GM12878 (cell line): ENCODE measurements around the gene ENOX2. TPM values are rescaled to one million over a fixed set of nuclear protein-coding genes. Genes with fewer than 3 reads are reported as not detected.

Source experiments
- ATAC-seq: fragments of 200-7000 bp; cut with Tn5 transposase; 3 replicates; pipeline ENCODE4 v1.9.1; 2020; ENCODE audit warnings: mild to moderate bottlenecking, moderate library complexity
- BruUV-seq: library from RNA; stranded (reverse); fragments of 400-500 nt; replicated peaks from 2 replicates; lab custom pipeline; 2021; lab: Mats Ljungman, UMichigan
- CTCF ChIA-PET: fragments of 300-600 bp; sonication (Branson Sonifier 250); formaldehyde crosslinking; extraction: SDS; loops from one replicate; lab custom pipeline; 2021; ENCODE audit warnings: inconsistent platforms; lab: Yijun Ruan, JAX
- POLR2A ChIA-PET: fragments of 350-600 bp; formaldehyde crosslinking; extraction: SDS; loops from one replicate; lab custom pipeline; 2021; ENCODE audit warnings: inconsistent platforms; lab: Charles Lee
- RAD21 ChIA-PET: fragments of 300-600 bp; sonication (Branson Sonifier 250); formaldehyde crosslinking; loops from one replicate; lab custom pipeline; 2023; ENCODE audit warnings: antibody characterized with exemption; ENCODE audit not compliant: unreplicated experiment; lab: Charles Lee
- SMC1A ChIA-PET: fragments of 300-600 bp; sonication (Branson Sonifier 250); formaldehyde crosslinking; loops from one replicate; lab custom pipeline; 2023; ENCODE audit not compliant: unreplicated experiment, uncharacterized antibody; lab: Charles Lee
- DNase-seq: peaks from one replicate; pipeline ENCODE4 v3.0.0-alpha.2; 2011; ENCODE audit warnings: low read depth, low spot score
- FAIRE-seq: peaks from 3 replicates; lab custom pipeline; 2011; peaks lifted over from hg19 to GRCh38; lab: Jason Lieb, UNC
- H2AFZ ChIP-seq: 2 replicates; pipeline ENCODE4 v1.6.0; 2011; ENCODE audit warnings: low read depth, low read length, control low read depth; ENCODE audit not compliant: control insufficient read depth
- H3K27ac ChIP-seq: 2 replicates; pipeline ENCODE4 v1.5.1; 2011; ENCODE audit warnings: control low read depth; ENCODE audit not compliant: control insufficient read depth, insufficient read depth
- H3K27me3 ChIP-seq, 2 experiments: replicated peaks in 1 of 2; 2 replicates each; pipeline versions ENCODE4 v1.6.0 to v1.6.1; 2011; ENCODE audit warnings: low read length in 1 of 2; ENCODE audit not compliant: control insufficient read depth in 2 of 2, insufficient read depth in 2 of 2
- H3K36me3 ChIP-seq, 2 experiments: 2 replicates each; pipeline ENCODE4 v1.5.1; 2011; ENCODE audit warnings: low read length in 1 of 2; ENCODE audit not compliant: control insufficient read depth in 2 of 2, insufficient read depth in 2 of 2
- H3K4me1 ChIP-seq: 2 replicates; pipeline ENCODE4 v1.6.1; 2011; ENCODE audit warnings: mild to moderate bottlenecking, low read length, moderate library complexity, mixed read lengths; ENCODE audit not compliant: control insufficient read depth, insufficient read depth
- H3K4me2 ChIP-seq: 2 replicates; pipeline ENCODE4 v1.6.0; 2011; ENCODE audit warnings: control low read depth; ENCODE audit not compliant: control insufficient read depth, insufficient read depth
- H3K4me3 ChIP-seq: fragments of 200-600 bp; sonication (generic); 2 replicates; pipeline ENCODE4 v1.5.1; 2016
- H3K79me2 ChIP-seq: 2 replicates; pipeline ENCODE4 v1.6.0; 2011; ENCODE audit warnings: low read length; ENCODE audit not compliant: control insufficient read depth, insufficient read depth
- H3K9ac ChIP-seq: 2 replicates; pipeline ENCODE4 v1.8.0; 2011; ENCODE audit warnings: low read length, control low read depth, mixed read lengths; ENCODE audit not compliant: control insufficient read depth, insufficient read depth
- H3K9me3 ChIP-seq: replicated peaks from 3 replicates; pipeline ENCODE4 v1.5.1; 2011; ENCODE audit warnings: mild to moderate bottlenecking, low read length; ENCODE audit not compliant: control insufficient read depth, insufficient read depth
- H4K20me1 ChIP-seq: 2 replicates; pipeline ENCODE4 v1.6.0; 2011; ENCODE audit not compliant: control insufficient read depth, insufficient read depth
- CEBPB ChIP-seq, 2 experiments: fragments of 150-350 bp in 1 of 2; IDR thresholded peaks; 2 replicates each; pipeline ENCODE4 v1.6.1; 2012 to 2014; ENCODE audit warnings: low read depth in 2 of 2, low read length in 2 of 2, borderline replicate concordance in 1 of 2, inconsistent platforms in 1 of 2
- LARP7 ChIP-seq: fragments of 450-650 bp; IDR thresholded peaks from 2 replicates; pipeline ENCODE4 v1.6.1; 2017; ENCODE audit warnings: mild to moderate bottlenecking
- PKNOX1 ChIP-seq: fragments of 450-650 bp; IDR thresholded peaks from 2 replicates; pipeline ENCODE4 v1.6.1; 2016; ENCODE audit warnings: mild to moderate bottlenecking
- RAD21 ChIP-seq: IDR thresholded peaks from 2 replicates; pipeline ENCODE4 v1.6.1; 2011; ENCODE audit warnings: mild to moderate bottlenecking, low read depth, low read length, moderate library complexity; ENCODE audit not compliant: insufficient read depth
- RELA ChIP-seq: fragments of 450-650 bp; IDR thresholded peaks from 2 replicates; pipeline ENCODE4 v1.8.0; 2014; ENCODE audit warnings: borderline replicate concordance; ENCODE audit not compliant: partially characterized antibody
- SP1 ChIP-seq: IDR thresholded peaks from one replicate; pipeline ENCODE4 v1.6.1; 2011; ENCODE audit warnings: low read depth, low read length
- SPI1 ChIP-seq: IDR thresholded peaks from 2 replicates; pipeline ENCODE4 v1.6.1; 2011; ENCODE audit warnings: low read depth, mild to moderate bottlenecking, low read length, moderate library complexity, borderline replicate concordance; ENCODE audit not compliant: insufficient read depth
- YY1 ChIP-seq: IDR thresholded peaks from 2 replicates; pipeline ENCODE4 v1.6.1; 2011; ENCODE audit warnings: low read depth, mild to moderate bottlenecking, low read length
- ZNF24 ChIP-seq: fragments of 450-650 bp; IDR thresholded peaks from 2 replicates; pipeline ENCODE4 v1.6.1; 2017; ENCODE audit warnings: antibody characterized with exemption, mild to moderate bottlenecking
- WGBS: methylation state at CpG from one replicate; pipeline ENCODE4 v1.1.6; 2016; ENCODE audit warnings: low lambda C conversion rate; ENCODE audit not compliant: insufficient replicate concordance, insufficient coverage; ENCODE audit errors: missing lambda C conversion rate; 5-methylcytosine and 5-hydroxymethylcytosine counted together
- in situ Hi-C: fragments of 300-500 bp; cut with MboI; formaldehyde crosslinking; loops from 9 replicates; pipeline ENCODE4 v1.14.3; 2018; ENCODE audit warnings: mixed read lengths
- intact Hi-C: fragments of 100-400 bp; cut with micrococcal nuclease; formaldehyde crosslinking; loops from one replicate; pipeline ENCODE4 v1.14.2; 2022; ENCODE audit not compliant: unreplicated experiment
- polyA plus RNA-seq, 11 experiments: library from polyadenylated mRNA; depleted of rRNA in 4 of 11; unstranded in 6 of 11; stranded (reverse) in 5 of 11; fragments of >200 nt; fragmentation: Nextera tagmentation in 4 of 11; fragmentation: Illumina TruSeq in 1 of 11; extraction: Ambion mirVana in 4 of 11; extraction: Trizol in 1 of 11; gene quantifications; 1 replicate in 1 of 11; 2 replicates in 10 of 11; pipeline versions ENCODE4 v1.2.1 to v1.2.3, GENCODE V29; 2011 to 2016; ENCODE audit warnings: inconsistent platforms in 2 of 11, missing spikeins in 2 of 11, low read depth in 1 of 11
- total RNA-seq, 4 experiments: library from RNA; depleted of rRNA in 3 of 4; stranded (reverse); fragments of >200 nt in 3 of 4; fragmentation: Illumina TruSeq in 1 of 4; extraction: Trizol in 1 of 4; gene quantifications; 2 replicates each; pipeline versions ENCODE4 v1.2.1 to v1.2.3, GENCODE V29; 2013 to 2021
- TF ChIP-seq, protein P1 (sequence below): fragments of 450-650 bp; IDR thresholded peaks from 2 replicates; pipeline ENCODE4 v1.6.1; 2018; ENCODE audit warnings: borderline replicate concordance, mild to moderate bottlenecking; ENCODE audit not compliant: partially characterized antibody
- TF ChIP-seq, protein P2 (sequence below): IDR thresholded peaks from 2 replicates; pipeline ENCODE4 v1.6.1; 2011; ENCODE audit warnings: borderline replicate concordance, low read depth, mild to moderate bottlenecking, moderate library complexity, mixed read lengths, low read length; ENCODE audit not compliant: insufficient read depth; ENCODE audit errors: extremely low read length
- TF ChIP-seq, protein P3 (sequence below): IDR thresholded peaks from 2 replicates; pipeline ENCODE4 v1.6.1; 2011; ENCODE audit warnings: low read depth, low read length, improper control_type of control experiment, borderline replicate concordance

Gene ENOX2
- total and polyA plus RNA-seq, 10 of the 15 experiments (the other 5 are each of a cell fraction or from before 2014, with no cell fraction given): 3.2 to 13.0 (median 7.7) TPM

DNA sequence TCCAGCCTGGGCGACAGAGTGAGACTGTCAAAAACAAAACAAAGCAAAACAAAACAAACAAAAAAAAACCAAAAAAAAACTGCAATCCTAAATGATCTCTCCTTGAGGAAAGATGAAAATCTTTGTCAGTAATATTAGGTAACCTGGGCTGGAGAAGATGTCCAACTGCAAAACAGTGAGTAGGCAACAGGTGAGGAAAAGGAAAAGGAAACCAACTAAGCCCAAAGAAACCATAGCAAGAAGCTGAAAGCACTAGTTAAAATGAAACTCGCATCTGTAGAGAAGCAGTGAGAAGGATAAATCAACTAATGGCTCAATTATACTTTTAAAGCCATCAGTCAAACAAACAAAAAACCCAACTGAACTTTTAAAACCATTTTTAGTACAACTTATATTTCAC, 54.2 kb downstream of the ENOX2 start:
- FAIRE-seq (no peak), DNase-seq (no peak), ATAC-seq (peak; percentile 81)
- ChIA-PET POLR2A (no interaction called here), SMC1A (no interaction called here), RAD21 (no interaction called here), CTCF (no interaction called here)
- H3K9me3 ChIP-seq: no peaks in the 10 kb centered on the region
- no peak overlapping the region; the same call in 1 of the 2 replicates for H3K4me2 ChIP-seq
- H3K36me3 ChIP-seq: no peaks in the 10 kb centered on the region
- in situ Hi-C loops: no loop called here
- 0% methylated on average over 2 of the region's 2 CpGs for WGBS
- no peaks in the 10 kb centered on the region for H3K79me2 ChIP-seq
- H4K20me1 ChIP-seq: no peaks in the 10 kb centered on the region
- no peaks in the 10 kb centered on the region for H3K27me3 ChIP-seq
- peak overlapping the region; percentile 35; the same call in 1 of the 2 replicates for H3K4me3 ChIP-seq
- TF ChIP-seq SP1 (no peak), PKNOX1 (0 out of 2 replicates have a peak, but pooled peaks have one; percentile 22)
- no TSS peak for BruUV-seq
- H2AFZ ChIP-seq: no peak overlapping the region
- H3K4me1 ChIP-seq: peaks cover 6% of the 10 kb centered on the region
- H3K27ac ChIP-seq: no peak overlapping the region
- intact Hi-C loops: no loop called here
- no peak overlapping the region for H3K9ac ChIP-seq

DNA sequence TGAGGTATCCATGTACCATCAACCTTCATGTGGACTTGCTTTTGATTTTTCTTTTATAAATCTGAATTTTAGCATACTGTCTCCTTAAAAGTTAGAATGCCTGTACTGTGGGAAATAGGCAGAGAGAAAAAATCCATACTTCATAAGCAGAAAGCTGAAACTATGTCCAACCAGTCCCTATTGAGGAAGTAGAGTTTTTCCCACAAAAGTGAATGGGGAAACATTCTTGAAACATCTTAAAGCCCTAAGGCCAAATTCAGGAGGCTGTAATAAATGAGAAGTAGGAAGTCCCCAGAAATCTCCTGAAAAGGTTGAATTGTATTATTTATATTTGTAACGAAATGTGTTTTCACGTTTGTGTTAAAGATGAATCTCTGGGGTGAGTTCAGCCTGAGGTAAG, 56.3 kb downstream of the ENOX2 start:
- CTCF ChIA-PET: no interaction called here
- FAIRE-seq (no peak), ATAC-seq (no peak), DNase-seq (no peak)
- TF ChIP-seq RAD21 (no peak), ZNF24 (no peak), YY1 (no peak), CEBPB (IDR thresholded peaks at IDR 0.05; ENCODE audit: borderline replicate concordance in 1 of 2, low read depth in 2 of 2, low read length in 2 of 2) (no peak), LARP7 (no peak), SPI1 (no peak), RELA (no peak)
- TF ChIP-seq, protein P1, sequence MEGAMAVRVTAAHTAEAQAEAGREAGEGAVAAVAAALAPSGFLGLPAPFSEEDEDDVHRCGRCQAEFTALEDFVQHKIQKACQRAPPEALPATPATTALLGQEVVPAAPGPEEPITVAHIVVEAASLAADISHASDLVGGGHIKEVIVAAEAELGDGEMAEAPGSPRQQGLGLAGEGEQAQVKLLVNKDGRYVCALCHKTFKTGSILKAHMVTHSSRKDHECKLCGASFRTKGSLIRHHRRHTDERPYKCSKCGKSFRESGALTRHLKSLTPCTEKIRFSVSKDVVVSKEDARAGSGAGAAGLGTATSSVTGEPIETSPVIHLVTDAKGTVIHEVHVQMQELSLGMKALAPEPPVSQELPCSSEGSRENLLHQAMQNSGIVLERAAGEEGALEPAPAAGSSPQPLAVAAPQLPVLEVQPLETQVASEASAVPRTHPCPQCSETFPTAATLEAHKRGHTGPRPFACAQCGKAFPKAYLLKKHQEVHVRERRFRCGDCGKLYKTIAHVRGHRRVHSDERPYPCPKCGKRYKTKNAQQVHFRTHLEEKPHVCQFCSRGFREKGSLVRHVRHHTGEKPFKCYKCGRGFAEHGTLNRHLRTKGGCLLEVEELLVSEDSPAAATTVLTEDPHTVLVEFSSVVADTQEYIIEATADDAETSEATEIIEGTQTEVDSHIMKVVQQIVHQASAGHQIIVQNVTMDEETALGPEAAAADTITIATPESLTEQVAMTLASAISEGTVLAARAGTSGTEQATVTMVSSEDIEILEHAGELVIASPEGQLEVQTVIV: no peak
- TF ChIP-seq, protein P2, sequence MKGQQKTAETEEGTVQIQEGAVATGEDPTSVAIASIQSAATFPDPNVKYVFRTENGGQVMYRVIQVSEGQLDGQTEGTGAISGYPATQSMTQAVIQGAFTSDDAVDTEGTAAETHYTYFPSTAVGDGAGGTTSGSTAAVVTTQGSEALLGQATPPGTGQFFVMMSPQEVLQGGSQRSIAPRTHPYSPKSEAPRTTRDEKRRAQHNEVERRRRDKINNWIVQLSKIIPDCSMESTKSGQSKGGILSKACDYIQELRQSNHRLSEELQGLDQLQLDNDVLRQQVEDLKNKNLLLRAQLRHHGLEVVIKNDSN: no peak
- TF ChIP-seq, protein P3, sequence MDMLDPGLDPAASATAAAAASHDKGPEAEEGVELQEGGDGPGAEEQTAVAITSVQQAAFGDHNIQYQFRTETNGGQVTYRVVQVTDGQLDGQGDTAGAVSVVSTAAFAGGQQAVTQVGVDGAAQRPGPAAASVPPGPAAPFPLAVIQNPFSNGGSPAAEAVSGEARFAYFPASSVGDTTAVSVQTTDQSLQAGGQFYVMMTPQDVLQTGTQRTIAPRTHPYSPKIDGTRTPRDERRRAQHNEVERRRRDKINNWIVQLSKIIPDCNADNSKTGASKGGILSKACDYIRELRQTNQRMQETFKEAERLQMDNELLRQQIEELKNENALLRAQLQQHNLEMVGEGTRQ: no peak
- in situ Hi-C loops: no loop called here
- Histone ChIP-seq H3K9me3 (no peaks in the 10 kb centered on the region), H3K36me3 (no peaks in the 10 kb centered on the region), H3K4me2 (no peak overlapping the region), H3K79me2 (no peaks in the 10 kb centered on the region), H2AFZ (no peak overlapping the region), H3K27ac (no peak overlapping the region), H3K4me3 (no peak overlapping the region), H4K20me1 (no peaks in the 10 kb centered on the region), H3K27me3 (no peaks in the 10 kb centered on the region), H3K4me1 (peaks cover 6% of the 10 kb centered on the region), H3K9ac (no peak overlapping the region)
- POLR2A ChIA-PET: no interaction called here
- WGBS: 68% methylated on average over 2 of the region's 2 CpGs
- RAD21 ChIA-PET: no interaction called here
- intact Hi-C loops: no loop called here
- SMC1A ChIA-PET: no interaction called here
- BruUV-seq: no TSS peak
